ENCODE data around the gene PPIP5K2. TPM values are rescaled to one million over a fixed set of nuclear protein-coding genes. Genes with fewer than 3 reads are reported as not detected.

Gene PPIP5K2
- polyA plus RNA-seq, 1 experiment, result 75.9 TPM

- TF ChIP-seq, protein P1, sequence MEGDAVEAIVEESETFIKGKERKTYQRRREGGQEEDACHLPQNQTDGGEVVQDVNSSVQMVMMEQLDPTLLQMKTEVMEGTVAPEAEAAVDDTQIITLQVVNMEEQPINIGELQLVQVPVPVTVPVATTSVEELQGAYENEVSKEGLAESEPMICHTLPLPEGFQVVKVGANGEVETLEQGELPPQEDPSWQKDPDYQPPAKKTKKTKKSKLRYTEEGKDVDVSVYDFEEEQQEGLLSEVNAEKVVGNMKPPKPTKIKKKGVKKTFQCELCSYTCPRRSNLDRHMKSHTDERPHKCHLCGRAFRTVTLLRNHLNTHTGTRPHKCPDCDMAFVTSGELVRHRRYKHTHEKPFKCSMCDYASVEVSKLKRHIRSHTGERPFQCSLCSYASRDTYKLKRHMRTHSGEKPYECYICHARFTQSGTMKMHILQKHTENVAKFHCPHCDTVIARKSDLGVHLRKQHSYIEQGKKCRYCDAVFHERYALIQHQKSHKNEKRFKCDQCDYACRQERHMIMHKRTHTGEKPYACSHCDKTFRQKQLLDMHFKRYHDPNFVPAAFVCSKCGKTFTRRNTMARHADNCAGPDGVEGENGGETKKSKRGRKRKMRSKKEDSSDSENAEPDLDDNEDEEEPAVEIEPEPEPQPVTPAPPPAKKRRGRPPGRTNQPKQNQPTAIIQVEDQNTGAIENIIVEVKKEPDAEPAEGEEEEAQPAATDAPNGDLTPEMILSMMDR (IDR thresholded peaks at IDR 0.05; ENCODE audit: low read depth, low read length), result no peak
- DNase-seq (ENCODE audit: low read depth, low spot score), result no peak
- Histone ChIP-seq H3K9me3 (ENCODE audit: control insufficient read depth, insufficient read depth, low read length) (no peaks in the 10 kb centered on the region), H3K27ac (ENCODE audit: low read depth, low read length) (no peak overlapping the region), H3K4me3 (ENCODE audit: low read depth, low read length) (no peak overlapping the region), H3K27me3 (ENCODE audit: control insufficient read depth, insufficient read depth, low read length) (no peaks in the 10 kb centered on the region)
- ChIA-PET POLR2A (no interaction called here), CTCF (interaction anchor here (1.5 kb wide), 1 partner anchor 237 kb away, joined by 7 read pairs; no protein-coding TSS in a partner anchor)
These were observed 117.7 kb downstream of the PPIP5K2 start for GRCh38 chr5:103237778-103238177.

DNA sequence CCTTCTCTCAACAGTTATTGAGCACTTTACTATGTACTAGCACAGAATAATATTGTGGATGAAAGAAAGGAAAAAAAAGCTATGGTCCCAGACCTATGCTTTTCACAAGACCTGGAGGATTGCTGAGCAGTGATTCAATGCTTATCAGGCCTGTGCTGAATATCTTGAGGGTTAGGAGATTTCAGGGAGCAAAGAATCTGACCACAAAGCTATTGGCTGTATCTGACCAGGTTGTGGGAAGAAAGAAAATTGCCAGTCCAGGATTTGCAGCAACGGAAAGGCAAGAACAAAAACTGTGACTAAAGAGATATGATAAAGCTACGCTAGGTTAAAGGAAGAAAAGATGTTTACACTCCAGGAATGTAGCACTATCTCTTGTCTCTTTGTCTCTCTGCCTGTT, 123.6 kb downstream of the PPIP5K2 start:
- Histone ChIP-seq H3K27me3 (ENCODE audit: control insufficient read depth, insufficient read depth, low read length) (no peaks in the 10 kb centered on the region), H3K9me3 (ENCODE audit: control insufficient read depth, insufficient read depth, low read length) (no peaks in the 10 kb centered on the region), H3K4me3 (ENCODE audit: low read depth, low read length) (no peak overlapping the region), H3K27ac (ENCODE audit: low read depth, low read length) (no peak overlapping the region)
- CTCF ChIA-PET, result interaction anchor here (2.1 to 2.6 kb wide), 2 partner anchors 11 to 231 kb away, joined by 14 to 19 read pairs; no protein-coding TSS in a partner anchor
- POLR2A ChIA-PET, result interaction anchor here (1.0 kb wide), 1 partner anchor 15 kb away, joined by 3 read pairs; the partner anchor contains the start of gene MACIR
- no peak for DNase-seq (ENCODE audit: low read depth, low spot score)
- TF ChIP-seq, protein P1 (IDR thresholded peaks at IDR 0.05; ENCODE audit: low read depth, low read length), result no peak

GRCh38 chr5:103244398-103244797, 124.3 kb downstream of the PPIP5K2 start:
- Histone ChIP-seq H3K27ac (ENCODE audit: low read depth, low read length) (no peak overlapping the region), H3K27me3 (ENCODE audit: control insufficient read depth, insufficient read depth, low read length) (no peaks in the 10 kb centered on the region), H3K4me3 (ENCODE audit: low read depth, low read length) (no peak overlapping the region), H3K9me3 (ENCODE audit: control insufficient read depth, insufficient read depth, low read length) (no peaks in the 10 kb centered on the region)
- POLR2A ChIA-PET, result no interaction called here
- DNase-seq (ENCODE audit: low read depth, low spot score), result no peak
- TF ChIP-seq, protein P1 (IDR thresholded peaks at IDR 0.05; ENCODE audit: low read depth, low read length), result no peak
- CTCF ChIA-PET, result interaction anchor here (2.1 to 2.6 kb wide), 2 partner anchors 12 to 231 kb away, joined by 14 to 19 read pairs; no protein-coding TSS in a partner anchor

GRCh38 chr5:103245761-103246160, 125.7 kb downstream of the PPIP5K2 start:
- CTCF ChIA-PET, result no interaction called here
- TF ChIP-seq, protein P1 (IDR thresholded peaks at IDR 0.05; ENCODE audit: low read depth, low read length), result no peak
- no peaks in the 10 kb centered on the region for H3K9me3 ChIP-seq (ENCODE audit: control insufficient read depth, insufficient read depth, low read length)
- DNase-seq (ENCODE audit: low read depth, low spot score), result no peak
- H3K4me3 ChIP-seq (ENCODE audit: low read depth, low read length), result no peak overlapping the region
- POLR2A ChIA-PET, result no interaction called here
- H3K27me3 ChIP-seq (ENCODE audit: control insufficient read depth, insufficient read depth, low read length), result no peaks in the 10 kb centered on the region
- H3K27ac ChIP-seq (ENCODE audit: low read depth, low read length), result no peak overlapping the region

DNA sequence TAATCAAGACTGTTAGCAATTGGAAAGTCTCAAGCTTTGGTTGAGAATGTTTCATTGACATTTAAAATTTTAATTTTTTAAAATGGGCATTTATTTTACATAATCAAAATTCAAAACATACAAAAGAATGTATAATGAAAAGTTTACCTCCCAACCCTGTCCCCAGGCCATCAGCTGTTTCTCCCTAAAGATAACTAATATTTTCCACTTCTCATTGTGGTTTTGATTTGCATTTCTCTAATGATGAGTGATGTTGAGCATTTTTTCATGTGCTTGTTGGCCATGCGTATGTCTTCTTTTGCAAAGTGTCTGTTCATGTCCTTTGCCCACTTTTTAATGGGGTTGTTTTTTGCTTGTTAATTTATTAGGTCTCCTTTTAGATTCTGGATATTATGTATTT, 127.0 kb downstream of the PPIP5K2 start:
- Histone ChIP-seq H3K27me3 (ENCODE audit: control insufficient read depth, insufficient read depth, low read length) (no peaks in the 10 kb centered on the region), H3K27ac (ENCODE audit: low read depth, low read length) (no peak overlapping the region), H3K9me3 (ENCODE audit: control insufficient read depth, insufficient read depth, low read length) (no peaks in the 10 kb centered on the region), H3K4me3 (ENCODE audit: low read depth, low read length) (no peak overlapping the region)
- TF ChIP-seq, protein P1 (IDR thresholded peaks at IDR 0.05; ENCODE audit: low read depth, low read length), result no peak
- DNase-seq (ENCODE audit: low read depth, low spot score), result no peak
- POLR2A ChIA-PET, result no interaction called here
- CTCF ChIA-PET, result interaction anchor here (0.7 to 0.8 kb wide), 2 partner anchors 9 to 11 kb away, joined by 3 to 5 read pairs; partner anchors contain the start of gene MACIR

Measured in AG04450 (cell line).